Prostate gland (tissue), 2 donors: Measurements from ENCODE around the gene HTR3E.

Source experiments
- CTCF ChIP-seq, 4 experiments: fragments of 200-600 bp in 2 of 4; fragments of 450-650 bp in 2 of 4; sonication (generic) in 2 of 4; IDR thresholded peaks; 1 replicate in 3 of 4; 2 replicates in 1 of 4; pipeline ENCODE4 v1.5.1; 2016 to 2019; ENCODE audit warnings: antibody characterized with exemption in 4 of 4, mild to moderate bottlenecking in 2 of 4, moderate library complexity in 2 of 4
- POLR2A ChIP-seq: fragments of 450-650 bp; IDR thresholded peaks from one replicate; pipeline ENCODE4 v1.6.1; 2016; ENCODE audit warnings: antibody characterized with exemption, mild to moderate bottlenecking

- TF ChIP-seq POLR2A, result no peak
- no peak for TF ChIP-seq CTCF (IDR thresholded peaks at IDR 0.05)
These were observed 45.3 kb downstream of the HTR3E start for GRCh38 chr3:184142199-184142598.
